Lung (tissue), 12 donors: ENCODE data around the gene E4F1. TPM values are rescaled to one million over a fixed set of nuclear protein-coding genes. Genes with fewer than 3 reads are reported as not detected.

Experiments used
- ATAC-seq: fragments of 200-7000 bp; cut with Tn5 transposase; one replicate; pipeline ENCODE4 v1.9.1; 2020; ENCODE audit warnings: moderate number of reproducible peaks; ENCODE audit not compliant: insufficient read depth, low FRiP score
- DNase-seq, 3 donors: peaks; one replicate each; pipeline ENCODE4 v3.0.0-alpha.2; 2013 to 2017
- H3K27ac ChIP-seq, 2 donors: one replicate each; pipeline ENCODE4 v1.5.1; 2013; ENCODE audit warnings: mild to moderate bottlenecking in 2 of 2, moderate library complexity in 2 of 2, control low read depth in 1 of 2, inconsistent platforms in 1 of 2, low read depth in 1 of 2, low read length in 1 of 2
- H3K27me3 ChIP-seq, 3 donors: one replicate each; pipeline ENCODE4 v1.5.1; 2013; ENCODE audit warnings: low read length in 2 of 3; ENCODE audit not compliant: control insufficient read depth in 3 of 3, insufficient read depth in 3 of 3
- H3K36me3 ChIP-seq, 4 donors: one replicate each; pipeline ENCODE4 v1.5.1; 2013; ENCODE audit warnings: low read length in 4 of 4, mild to moderate bottlenecking in 1 of 4, moderate library complexity in 1 of 4; ENCODE audit not compliant: control insufficient read depth in 4 of 4, insufficient read depth in 4 of 4
- H3K4me1 ChIP-seq, 5 donors: one replicate each; pipeline ENCODE4 v1.5.1; 2013; ENCODE audit warnings: low read length in 5 of 5, mild to moderate bottlenecking in 2 of 5, moderate library complexity in 1 of 5; ENCODE audit not compliant: control insufficient read depth in 5 of 5, insufficient read depth in 5 of 5
- H3K4me3 ChIP-seq: one replicate; pipeline ENCODE4 v1.5.1; 2013; ENCODE audit warnings: mild to moderate bottlenecking, control low read depth, moderate library complexity
- H3K9ac ChIP-seq, 2 donors: one replicate each; pipeline ENCODE4 v1.5.1; 2013; ENCODE audit warnings: low read length in 2 of 2, control low read depth in 1 of 2; ENCODE audit not compliant: insufficient read depth in 1 of 2
- H3K9me3 ChIP-seq, 4 donors: one replicate each; pipeline ENCODE4 v1.5.1; 2013; ENCODE audit warnings: low read length in 3 of 4, mild to moderate bottlenecking in 1 of 4, moderate library complexity in 1 of 4; ENCODE audit not compliant: control insufficient read depth in 4 of 4, insufficient read depth in 3 of 4
- CTCF ChIP-seq: IDR thresholded peaks from 2 replicates; pipeline ENCODE4 v1.5.1; 2012; ENCODE audit warnings: mild to moderate bottlenecking; ENCODE audit errors: control extremely low read depth, extremely low read depth
- WGBS, 2 donors: extraction: QIAGEN DNeasy Blood & Tissue Kit; methylation state at CpG; one replicate each; pipeline ENCODE4 v1.1.7; 2013; 5-methylcytosine and 5-hydroxymethylcytosine counted together
- polyA plus RNA-seq, 2 donors: library from polyadenylated mRNA; stranded (reverse); fragments of 200-250 nt; gene quantifications; one replicate each; pipeline ENCODE4 v1.2.1, GENCODE V29; 2013
- total RNA-seq, 2 donors: library from RNA; depleted of rRNA in 1 of 2; stranded (reverse); fragments of >200 nt in 1 of 2; gene quantifications; one replicate each; pipeline ENCODE4 v1.2.1, GENCODE V29; 2014 to 2021
- donor health status: control.
- donor health status: control.
- donor health status: Bipolar disorder and iron deficiency.
- donor health status: healthy.
- donor health status: DM: yes; HTN: yes; CAD: no.

E4F1 gene
- total and polyA plus RNA-seq, 4 donors, result 21.0 to 30.2 (median 24.8) TPM

- ATAC-seq, result no peak
These were observed 7.1 kb upstream of the E4F1 start for GRCh38 chr16:2216330-2216729.

GRCh38 chr16:2223942-2224486 is 623 bp downstream of the E4F1 start:
- ATAC-seq, result peak; percentile 7
- 4 to 15% methylated on average over 12 to 22 of the region's 22 CpGs for WGBS, 2 donors
- H3K27me3 ChIP-seq, result no peaks in the 10 kb centered on the region
- H3K4me3 ChIP-seq, result peak overlapping the region; percentile 91
- H3K36me3 ChIP-seq, result peaks cover 0 to 11% (median 4%) of the 10 kb centered on the region in 4 donors
- peak overlapping the region; percentile 86 to 87 for H3K27ac ChIP-seq
- DNase-seq, result peak in 2 of 3 donors; percentile 34 to 36
- peaks cover 0 to 10% (median 6%) of the 10 kb centered on the region in 5 donors for H3K4me1 ChIP-seq
- H3K9me3 ChIP-seq, result no peaks in the 10 kb centered on the region
- no peak for TF ChIP-seq CTCF
- peak overlapping the region; percentile 23 to 55 for H3K9ac ChIP-seq

More at GRCh38 chr16:2216330-2216729, 7.1 kb upstream of the E4F1 start:
- H3K9me3 ChIP-seq, result no peaks in the 10 kb centered on the region
- no peaks in the 10 kb centered on the region for H3K27me3 ChIP-seq
- H3K4me3 ChIP-seq, result no peak overlapping the region
- peak overlapping the region in 1 of 2 donors; percentile 89 for H3K27ac ChIP-seq
- no peak for TF ChIP-seq CTCF
- 97 to 99% methylated on average over 4 of the region's 4 CpGs for WGBS, 2 donors
- DNase-seq, result no peak
- H3K36me3 ChIP-seq, result peaks cover 0 to 2% (median 0%) of the 10 kb centered on the region in 4 donors
- no peak overlapping the region for H3K9ac ChIP-seq
- H3K4me1 ChIP-seq, result peaks cover 0 to 20% (median 9%) of the 10 kb centered on the region in 5 donors

GRCh38 chr16:2226245-2226793 is 2.9 kb downstream of the E4F1 start:
- Histone ChIP-seq H3K36me3 (peaks cover 3 to 34% (median 14%) of the 10 kb centered on the region in 4 donors), H3K9ac (no peak overlapping the region), H3K27ac (no peak overlapping the region), H3K4me1 (peaks cover 0 to 10% (median 6%) of the 10 kb centered on the region in 5 donors), H3K27me3 (no peaks in the 10 kb centered on the region), H3K4me3 (no peak overlapping the region), H3K9me3 (no peaks in the 10 kb centered on the region)
- TF ChIP-seq CTCF, result no peak
- DNase-seq (no peak), ATAC-seq (no peak)
- WGBS, 2 donors, result 62 to 73% methylated on average over 9 of the region's 9 CpGs
